ENCODE results near the gene OLFML1. TPM values are rescaled to one million over a fixed set of nuclear protein-coding genes. Genes with fewer than 3 reads are reported as not detected.
"Not testable (repeated sequence)": the region's sequence is repeated elsewhere in the genome, so short reads cannot be mapped to it uniquely, and the experiment has no call there.

The OLFML1 gene
- total RNA-seq, 1 donor from 2014 or later, result not detected

DNA sequence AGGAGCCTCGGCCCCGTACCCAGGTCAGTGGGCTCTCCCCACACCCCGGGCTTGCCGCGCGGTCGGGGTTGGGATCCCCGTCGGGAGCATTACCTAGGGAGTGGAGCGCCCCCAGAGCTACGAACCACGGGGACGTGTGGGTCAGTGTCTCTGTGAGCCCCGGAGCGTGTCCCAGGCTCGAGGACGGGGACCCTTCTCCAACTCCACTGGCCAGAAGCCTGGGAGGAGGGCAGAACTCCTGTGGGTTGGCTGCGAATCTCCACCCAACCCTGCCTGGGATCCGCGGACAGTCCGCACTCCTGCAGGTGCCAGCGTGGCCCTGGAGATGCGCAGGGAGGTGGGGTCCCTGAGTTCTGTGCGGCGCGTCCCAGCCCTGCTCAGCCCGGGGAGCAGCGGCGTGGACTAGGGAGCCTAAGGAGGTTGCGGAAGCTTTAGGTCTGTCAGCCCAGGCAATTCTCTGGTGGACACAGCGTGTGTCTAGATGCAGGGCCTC lies 28.8 kb downstream of the OLFML1 start:
- TF ChIP-seq, protein P1, sequence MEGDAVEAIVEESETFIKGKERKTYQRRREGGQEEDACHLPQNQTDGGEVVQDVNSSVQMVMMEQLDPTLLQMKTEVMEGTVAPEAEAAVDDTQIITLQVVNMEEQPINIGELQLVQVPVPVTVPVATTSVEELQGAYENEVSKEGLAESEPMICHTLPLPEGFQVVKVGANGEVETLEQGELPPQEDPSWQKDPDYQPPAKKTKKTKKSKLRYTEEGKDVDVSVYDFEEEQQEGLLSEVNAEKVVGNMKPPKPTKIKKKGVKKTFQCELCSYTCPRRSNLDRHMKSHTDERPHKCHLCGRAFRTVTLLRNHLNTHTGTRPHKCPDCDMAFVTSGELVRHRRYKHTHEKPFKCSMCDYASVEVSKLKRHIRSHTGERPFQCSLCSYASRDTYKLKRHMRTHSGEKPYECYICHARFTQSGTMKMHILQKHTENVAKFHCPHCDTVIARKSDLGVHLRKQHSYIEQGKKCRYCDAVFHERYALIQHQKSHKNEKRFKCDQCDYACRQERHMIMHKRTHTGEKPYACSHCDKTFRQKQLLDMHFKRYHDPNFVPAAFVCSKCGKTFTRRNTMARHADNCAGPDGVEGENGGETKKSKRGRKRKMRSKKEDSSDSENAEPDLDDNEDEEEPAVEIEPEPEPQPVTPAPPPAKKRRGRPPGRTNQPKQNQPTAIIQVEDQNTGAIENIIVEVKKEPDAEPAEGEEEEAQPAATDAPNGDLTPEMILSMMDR (conservative IDR thresholded peaks at IDR 0.05; ENCODE audit: low read depth, low read length), result no peak
- no peak for DNase-seq (ENCODE audit: low read depth)
- peak overlapping the region; percentile 88 for H3K4me3 ChIP-seq (ENCODE audit: low read depth, low read length)

DNA sequence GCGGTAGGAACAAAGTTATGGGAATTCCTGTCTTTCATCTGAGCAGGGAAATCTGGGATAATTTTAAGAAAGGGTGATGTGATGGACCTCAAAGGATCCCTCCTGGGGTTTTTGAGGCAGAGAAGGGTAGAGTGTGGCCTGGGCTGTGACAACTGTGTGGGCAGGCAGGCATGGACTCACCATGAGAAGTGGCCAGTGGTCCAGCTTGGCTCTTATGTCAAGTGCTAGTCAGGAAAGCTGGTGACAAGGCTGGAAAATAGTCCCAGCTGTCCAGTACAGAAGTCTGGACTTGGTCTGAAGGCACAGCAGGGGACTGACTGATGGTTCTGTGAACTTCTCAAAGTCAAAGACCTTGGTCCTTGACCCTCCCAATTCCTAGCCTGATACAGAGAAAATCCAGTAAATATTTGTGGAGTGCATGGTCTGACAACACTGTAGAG lies 30.2 kb downstream of the OLFML1 start:
- no peak overlapping the region for H3K4me3 ChIP-seq (ENCODE audit: low read depth, low read length)
- DNase-seq (ENCODE audit: low read depth), result no peak
- TF ChIP-seq, protein P1 (conservative IDR thresholded peaks at IDR 0.05; ENCODE audit: low read depth, low read length), result no peak

DNA sequence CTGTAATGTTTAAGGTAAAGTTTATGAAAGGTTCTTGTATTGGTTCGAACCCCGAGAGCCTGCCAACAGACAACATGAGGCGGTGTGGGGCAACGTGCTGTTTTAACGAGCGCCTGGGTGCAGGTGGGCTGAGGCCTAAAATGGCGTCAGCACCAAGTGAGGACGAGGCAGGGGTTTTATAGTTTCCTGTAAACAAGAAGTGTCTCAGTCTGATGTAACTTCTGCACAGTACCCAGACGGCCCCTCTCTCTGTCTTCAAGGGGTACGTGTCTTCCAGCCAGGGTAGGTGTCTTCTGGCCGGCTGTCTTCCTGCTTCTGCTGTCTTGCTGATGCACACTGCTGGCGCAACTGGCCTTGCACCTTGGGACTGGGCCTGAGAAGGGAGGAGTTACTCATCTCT lies 31.2 kb downstream of the OLFML1 start:
- TF ChIP-seq, protein P1 (conservative IDR thresholded peaks at IDR 0.05; ENCODE audit: low read depth, low read length), result no peak
- H3K4me3 ChIP-seq (ENCODE audit: low read depth, low read length), result no peak overlapping the region
- no peak for DNase-seq (ENCODE audit: low read depth)

DNA sequence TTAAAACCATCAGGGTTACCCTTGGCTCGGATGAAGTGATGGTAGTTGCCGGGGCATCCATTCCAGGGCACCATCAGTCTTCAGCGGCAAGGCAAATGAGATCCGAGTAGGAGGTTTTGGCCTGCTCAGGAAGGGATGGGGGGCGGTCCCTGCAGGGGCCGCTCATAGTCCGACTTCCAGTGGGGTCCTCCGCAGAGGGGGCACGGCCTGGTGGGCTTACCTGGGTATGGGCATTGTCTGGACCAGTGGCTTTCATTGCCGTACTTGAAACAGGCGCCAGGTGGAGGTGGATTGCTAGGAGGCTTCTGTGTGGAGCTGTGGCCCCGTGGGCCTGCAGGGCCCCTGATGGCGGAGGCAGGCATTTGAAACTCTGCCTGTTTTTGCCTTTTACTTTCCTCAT lies 32.4 kb downstream of the OLFML1 start:
- not testable (repeated sequence) for DNase-seq (ENCODE audit: low read depth)

DNA sequence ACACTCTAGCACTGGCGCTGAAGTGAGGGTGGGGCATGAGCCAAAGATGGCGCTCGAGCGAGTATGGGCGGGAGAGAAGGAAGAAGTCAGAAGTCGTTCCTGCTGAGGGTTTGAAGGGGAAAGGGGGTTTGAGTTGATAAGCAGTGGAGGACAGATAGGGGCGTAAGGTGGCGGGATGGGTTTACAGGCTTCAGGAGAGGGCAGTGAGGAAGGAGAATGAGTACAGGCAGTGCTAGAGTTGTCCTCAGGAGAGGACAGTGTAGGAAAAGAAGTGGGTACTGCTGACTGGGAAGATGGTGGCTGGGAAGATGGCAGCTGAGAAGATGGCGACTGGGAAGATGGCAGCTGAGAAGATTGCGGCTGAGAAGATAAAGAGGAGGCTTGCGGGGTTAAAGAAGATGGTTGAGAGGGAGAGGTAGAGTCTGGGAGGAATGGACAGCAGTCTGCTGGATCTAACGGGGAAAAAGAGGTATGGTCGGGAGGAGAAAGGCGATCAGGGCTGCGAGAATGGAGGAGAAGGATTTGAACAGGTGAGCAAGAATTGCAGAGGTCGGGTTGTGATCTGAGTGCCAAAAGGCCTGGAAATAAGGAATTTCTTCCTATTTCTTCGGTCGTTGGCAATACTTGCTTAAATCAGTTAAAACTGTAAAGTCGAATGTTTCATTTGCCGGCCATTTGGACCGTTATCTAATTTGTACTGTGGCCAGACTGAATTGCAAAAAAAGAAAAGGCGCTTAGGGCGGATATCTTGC lies 33.7 kb downstream of the OLFML1 start:
- DNase-seq (ENCODE audit: low read depth), result no peak
- TF ChIP-seq, protein P1 (conservative IDR thresholded peaks at IDR 0.05; ENCODE audit: low read depth, low read length), result no peak
- no peak overlapping the region for H3K4me3 ChIP-seq (ENCODE audit: low read depth, low read length)

More for the DNA sequence above, 32.4 kb downstream of the OLFML1 start:
- H3K4me3 ChIP-seq (ENCODE audit: low read depth, low read length), result not testable (repeated sequence)

DNA sequence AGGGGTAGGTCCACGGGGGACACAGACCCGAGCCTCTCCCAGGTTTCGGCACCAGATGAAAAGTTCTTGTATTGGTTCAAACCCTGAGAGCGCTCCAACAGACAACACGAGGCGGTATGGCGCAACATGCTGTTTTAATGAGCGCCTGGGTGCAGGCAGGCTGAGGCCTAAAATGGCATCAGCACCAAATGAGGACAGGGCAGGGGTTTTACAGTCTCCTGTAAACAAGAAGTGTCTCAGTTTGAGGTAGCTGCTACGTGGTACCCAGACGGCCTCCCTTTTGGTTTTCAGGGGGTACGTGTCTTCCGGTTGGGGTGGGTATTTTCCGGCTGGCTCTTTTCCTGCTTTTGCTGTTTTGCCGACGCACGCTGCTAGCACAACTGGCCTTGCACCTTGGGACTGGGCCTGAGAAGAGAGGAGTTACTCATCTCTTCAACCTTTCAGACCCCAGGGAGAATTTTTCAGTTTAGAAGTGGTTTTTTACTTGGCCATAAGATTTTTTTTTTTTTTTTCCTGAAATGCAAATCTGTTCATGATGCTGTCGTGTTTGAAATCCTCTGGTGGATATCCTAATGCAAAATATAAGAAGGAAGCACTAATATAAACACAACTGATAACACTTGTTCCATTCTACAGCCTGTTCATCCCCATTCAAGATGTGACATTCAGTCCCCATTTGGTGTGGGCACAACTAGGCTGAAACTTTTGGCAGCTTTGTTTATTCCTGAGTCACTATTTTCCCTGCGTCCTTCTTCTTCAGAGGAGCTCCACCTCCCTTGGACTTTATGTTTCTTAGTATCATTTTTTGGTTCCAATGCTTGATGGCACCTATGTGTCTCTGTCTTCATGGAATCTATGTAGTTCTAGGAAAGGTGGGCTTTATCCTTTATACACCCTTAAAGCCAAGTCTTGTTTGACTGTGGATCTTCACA lies 35.0 kb downstream of the OLFML1 start:
- TF ChIP-seq, protein P1 (conservative IDR thresholded peaks at IDR 0.05; ENCODE audit: low read depth, low read length), result no peak
- DNase-seq (ENCODE audit: low read depth), result no peak
- H3K4me3 ChIP-seq (ENCODE audit: low read depth, low read length), result no peak overlapping the region

DNA sequence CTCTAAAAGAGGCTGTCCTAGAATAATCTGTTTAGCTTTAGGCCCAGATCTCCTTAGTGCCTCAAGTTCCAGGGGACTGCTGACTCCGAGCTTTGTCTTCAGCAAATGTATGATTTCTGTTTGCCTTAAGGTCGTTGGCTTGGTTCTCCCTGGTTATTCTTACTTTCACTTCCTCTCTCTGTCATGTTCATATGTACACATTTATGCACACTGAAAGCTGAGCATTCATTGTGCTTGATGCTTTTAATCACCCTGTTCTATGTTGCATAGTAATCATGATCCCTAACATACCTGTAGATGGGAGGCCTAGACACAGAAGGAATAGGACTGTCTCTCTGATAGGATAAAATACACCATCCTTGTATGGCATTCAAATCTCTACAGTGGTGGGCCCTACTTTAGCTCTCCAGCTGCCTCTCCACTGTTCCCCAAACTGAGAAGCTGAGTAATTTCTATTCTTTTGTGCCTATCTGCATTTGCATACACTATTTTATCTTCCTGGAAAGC lies 35.7 kb downstream of the OLFML1 start:
- TF ChIP-seq, protein P1 (conservative IDR thresholded peaks at IDR 0.05; ENCODE audit: low read depth, low read length), result no peak
- no peak for DNase-seq (ENCODE audit: low read depth)
- H3K4me3 ChIP-seq (ENCODE audit: low read depth, low read length), result no peak overlapping the region
